ENCODE results near the gene GSG1L. TPM values are rescaled to one million over a fixed set of nuclear protein-coding genes. Genes with fewer than 3 reads are reported as not detected.

Gene GSG1L
- total and polyA plus RNA-seq, 9 of the 15 experiments (the other 6 are each of a cell fraction or from before 2014, with no cell fraction given): not detected

DNA sequence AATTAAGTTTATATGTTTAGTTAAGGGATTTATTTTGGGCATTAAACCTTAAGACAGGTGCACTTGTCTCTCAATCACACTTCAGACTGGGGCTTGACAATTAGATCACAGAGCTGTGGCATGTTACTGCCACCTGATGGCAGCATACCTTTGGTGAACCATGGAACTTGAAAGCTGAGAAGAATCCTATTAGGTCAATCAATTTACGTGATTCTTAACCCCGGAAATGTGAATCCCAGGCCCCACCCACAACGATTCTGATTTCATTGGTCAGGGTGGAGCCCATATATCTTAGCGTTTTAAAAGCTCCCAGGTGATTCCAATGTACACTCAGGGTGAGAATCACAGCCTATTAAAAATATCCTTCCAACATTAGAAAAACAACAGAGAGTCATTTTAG is 91.0 kb downstream of the GSG1L start:
- H3K36me3 ChIP-seq (ENCODE audit: control insufficient read depth, insufficient read depth, low read length): no peaks in the 10 kb centered on the region
- ChIA-PET CTCF (ENCODE audit: low intra/inter-chr PET ratio) (interaction anchor here (1.2 to 1.3 kb wide), 2 partner anchors 97 to 98 kb away, joined by 4 to 8 read pairs; no protein-coding TSS in a partner anchor), POLR2A (interaction anchor here (0.6 to 1.2 kb wide), 3 partner anchors 9 to 13 kb away, joined by 3 to 4 read pairs (median 3); no protein-coding TSS in a partner anchor)
- H3K27me3 ChIP-seq (ENCODE audit: control insufficient read depth in 2 of 2, insufficient read depth in 2 of 2, low read length in 2 of 2): peaks cover 0 to 7% of the 10 kb centered on the region in 2 experiments; a peak in 2 of 5 replicates
- intact Hi-C loops (cut with micrococcal nuclease): loop anchor here (1.0 to 10.0 kb wide), 2 partner anchors 98 to 328 kb away; no protein-coding TSS in a partner anchor
- H3K4me1 ChIP-seq (replicated peaks in 1 of 2; ENCODE audit: control insufficient read depth in 2 of 2, insufficient read depth in 2 of 2, low read length in 2 of 2): no peaks in the 10 kb centered on the region
- FAIRE-seq: peak; percentile 84
- DNase-seq (ENCODE audit: extremely low read depth in 1 of 4, low spot score in 3 of 4): peak; percentile 40 to 48 (median 44)
- ATAC-seq: peak; percentile 74
- no peaks in the 10 kb centered on the region for H3K79me2 ChIP-seq (ENCODE audit: control insufficient read depth, insufficient read depth, low read length)
- H3K27ac ChIP-seq (ENCODE audit: extremely low read depth, low read depth, low read length): no peak overlapping the region
- no peaks in the 10 kb centered on the region for H3K9me3 ChIP-seq (replicated peaks; ENCODE audit: control insufficient read depth, insufficient read depth, low read depth, low read length)
- no peak overlapping the region for H3K4me3 ChIP-seq
- H3K9ac ChIP-seq (ENCODE audit: insufficient read depth in 1 of 2, low read depth in 2 of 2, low read length in 2 of 2): no peak overlapping the region
- no peaks in the 10 kb centered on the region for H4K20me1 ChIP-seq (replicated peaks; ENCODE audit: control insufficient read depth, insufficient read depth, low read length)
- in situ Hi-C loops (cut with MboI): no loop called here
- no TSS peak for BruUV-seq (replicated peaks)
- 0% methylated on average over 4 of the region's 4 CpGs for WGBS (ENCODE audit: insufficient coverage, low coverage, missing lambda C conversion rate)
- H2AFZ ChIP-seq (ENCODE audit: low read depth, low read length): no peak overlapping the region
- no peaks in the 10 kb centered on the region for H3K9me1 ChIP-seq (ENCODE audit: control insufficient read depth, insufficient read depth, low read length)
- no peak overlapping the region for H3K4me2 ChIP-seq (ENCODE audit: insufficient read depth, low read length)
- TF ChIP-seq SMC3 (conservative IDR thresholded peaks at IDR 0.05; ENCODE audit: insufficient read depth, low read depth, low read length) (peak; percentile 70), ZKSCAN8 (CRISPR knock-in tag; IDR thresholded peaks at IDR 0.05) (no peak), POU5F1 (IDR thresholded peaks at IDR 0.05; ENCODE audit: borderline replicate concordance, low read depth, low read length, partially characterized antibody) (no peak), ZBTB1 (CRISPR knock-in tag; IDR thresholded peaks at IDR 0.05; ENCODE audit: borderline replicate concordance, low read depth) (no peak), MAFF (IDR thresholded peaks at IDR 0.05; ENCODE audit: low read length) (no peak), FOXK1 (CRISPR knock-in tag; IDR thresholded peaks at IDR 0.05; ENCODE audit: borderline replicate concordance) (no peak), PRMT5 (CRISPR knock-in tag; IDR thresholded peaks at IDR 0.05) (no peak), BRD4 (IDR thresholded peaks at IDR 0.05) (no peak), ETV1 (tag; conservative IDR thresholded peaks at IDR 0.05; ENCODE audit: low read depth) (no peak), MTA1 (IDR thresholded peaks at IDR 0.05; ENCODE audit: borderline replicate concordance) (no peak), KDM1A (IDR thresholded peaks at IDR 0.05) (no peak), ZNF3 (CRISPR knock-in tag; IDR thresholded peaks at IDR 0.05) (no peak)
- TF ChIP-seq, protein P1, sequence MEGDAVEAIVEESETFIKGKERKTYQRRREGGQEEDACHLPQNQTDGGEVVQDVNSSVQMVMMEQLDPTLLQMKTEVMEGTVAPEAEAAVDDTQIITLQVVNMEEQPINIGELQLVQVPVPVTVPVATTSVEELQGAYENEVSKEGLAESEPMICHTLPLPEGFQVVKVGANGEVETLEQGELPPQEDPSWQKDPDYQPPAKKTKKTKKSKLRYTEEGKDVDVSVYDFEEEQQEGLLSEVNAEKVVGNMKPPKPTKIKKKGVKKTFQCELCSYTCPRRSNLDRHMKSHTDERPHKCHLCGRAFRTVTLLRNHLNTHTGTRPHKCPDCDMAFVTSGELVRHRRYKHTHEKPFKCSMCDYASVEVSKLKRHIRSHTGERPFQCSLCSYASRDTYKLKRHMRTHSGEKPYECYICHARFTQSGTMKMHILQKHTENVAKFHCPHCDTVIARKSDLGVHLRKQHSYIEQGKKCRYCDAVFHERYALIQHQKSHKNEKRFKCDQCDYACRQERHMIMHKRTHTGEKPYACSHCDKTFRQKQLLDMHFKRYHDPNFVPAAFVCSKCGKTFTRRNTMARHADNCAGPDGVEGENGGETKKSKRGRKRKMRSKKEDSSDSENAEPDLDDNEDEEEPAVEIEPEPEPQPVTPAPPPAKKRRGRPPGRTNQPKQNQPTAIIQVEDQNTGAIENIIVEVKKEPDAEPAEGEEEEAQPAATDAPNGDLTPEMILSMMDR (IDR thresholded peaks at IDR 0.05 in 2 of 3, conservative IDR thresholded peaks at IDR 0.05 in 1 of 3; ENCODE audit: insufficient read depth in 2 of 3, low read depth in 1 of 3, low read length in 3 of 3): peak; percentile 57 to 64 (median 61)
- TF ChIP-seq, protein P2, sequence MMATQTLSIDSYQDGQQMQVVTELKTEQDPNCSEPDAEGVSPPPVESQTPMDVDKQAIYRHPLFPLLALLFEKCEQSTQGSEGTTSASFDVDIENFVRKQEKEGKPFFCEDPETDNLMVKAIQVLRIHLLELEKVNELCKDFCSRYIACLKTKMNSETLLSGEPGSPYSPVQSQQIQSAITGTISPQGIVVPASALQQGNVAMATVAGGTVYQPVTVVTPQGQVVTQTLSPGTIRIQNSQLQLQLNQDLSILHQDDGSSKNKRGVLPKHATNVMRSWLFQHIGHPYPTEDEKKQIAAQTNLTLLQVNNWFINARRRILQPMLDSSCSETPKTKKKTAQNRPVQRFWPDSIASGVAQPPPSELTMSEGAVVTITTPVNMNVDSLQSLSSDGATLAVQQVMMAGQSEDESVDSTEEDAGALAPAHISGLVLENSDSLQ (IDR thresholded peaks at IDR 0.05): peak; percentile 16; the same call in 1 of the 2 replicates
- TF ChIP-seq, protein P3, sequence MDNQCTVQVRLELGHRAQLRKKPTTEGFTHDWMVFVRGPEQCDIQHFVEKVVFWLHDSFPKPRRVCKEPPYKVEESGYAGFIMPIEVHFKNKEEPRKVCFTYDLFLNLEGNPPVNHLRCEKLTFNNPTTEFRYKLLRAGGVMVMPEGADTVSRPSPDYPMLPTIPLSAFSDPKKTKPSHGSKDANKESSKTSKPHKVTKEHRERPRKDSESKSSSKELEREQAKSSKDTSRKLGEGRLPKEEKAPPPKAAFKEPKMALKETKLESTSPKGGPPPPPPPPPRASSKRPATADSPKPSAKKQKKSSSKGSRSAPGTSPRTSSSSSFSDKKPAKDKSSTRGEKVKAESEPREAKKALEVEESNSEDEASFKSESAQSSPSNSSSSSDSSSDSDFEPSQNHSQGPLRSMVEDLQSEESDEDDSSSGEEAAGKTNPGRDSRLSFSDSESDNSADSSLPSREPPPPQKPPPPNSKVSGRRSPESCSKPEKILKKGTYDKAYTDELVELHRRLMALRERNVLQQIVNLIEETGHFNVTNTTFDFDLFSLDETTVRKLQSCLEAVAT (IDR thresholded peaks at IDR 0.05): no peak

Data from K562 (cell line).